DND-41 (cell line): ENCODE data around the gene IFNA5.

ENCODE experiments used
- ATAC-seq: fragments of 200-7000 bp; cut with Tn5 transposase; 3 replicates; pipeline ENCODE4 v1.9.1; 2021; ENCODE audit warnings: low read depth; ENCODE audit not compliant: insufficient read depth
- DNase-seq: peaks from one replicate; pipeline ENCODE4 v3.0.0-alpha.2; 2020
- H2AFZ ChIP-seq: 2 replicates; pipeline ENCODE4 v1.6.0; 2012; ENCODE audit warnings: low read depth, low read length
- H3K27ac ChIP-seq: 2 replicates; pipeline ENCODE4 v1.5.1; 2012; ENCODE audit warnings: low read length, inconsistent platforms
- H3K27me3 ChIP-seq: fragments of 200-600 bp; sonication (generic); 2 replicates; pipeline ENCODE4 v1.6.0; 2012; ENCODE audit warnings: low read length, mild to moderate bottlenecking, inconsistent platforms; ENCODE audit not compliant: insufficient read depth, poor library complexity
- H3K36me3 ChIP-seq: 2 replicates; pipeline ENCODE4 v1.5.1; 2012; ENCODE audit warnings: low read length, inconsistent platforms; ENCODE audit not compliant: insufficient read depth
- H3K4me1 ChIP-seq: 2 replicates; pipeline ENCODE4 v1.5.1; 2012; ENCODE audit warnings: mild to moderate bottlenecking, low read length; ENCODE audit not compliant: insufficient read depth
- H3K4me2 ChIP-seq: 2 replicates; pipeline ENCODE4 v1.6.0; 2012; ENCODE audit warnings: mild to moderate bottlenecking, moderate library complexity, low read length, inconsistent platforms; ENCODE audit not compliant: insufficient read depth
- H3K4me3 ChIP-seq, 2 experiments: fragments of 200-600 bp in 1 of 2; shearing (Covaris generic) in 1 of 2; 2 replicates each; pipeline ENCODE4 v1.5.1; 2012 to 2016; ENCODE audit warnings: inconsistent platforms in 2 of 2, low read length in 2 of 2, mild to moderate bottlenecking in 2 of 2, low read depth in 1 of 2, moderate library complexity in 1 of 2
- H3K79me2 ChIP-seq: 2 replicates; pipeline ENCODE4 v1.6.0; 2012; ENCODE audit warnings: low read length, inconsistent platforms; ENCODE audit not compliant: insufficient read depth
- H3K9ac ChIP-seq: 2 replicates; pipeline ENCODE4 v1.6.0; 2012; ENCODE audit warnings: low read depth, mild to moderate bottlenecking, inconsistent platforms, low read length, moderate library complexity
- H3K9me3 ChIP-seq: 2 replicates; pipeline ENCODE4 v1.5.1; 2012; ENCODE audit warnings: low read length, moderate library complexity, mild to moderate bottlenecking, inconsistent platforms; ENCODE audit not compliant: insufficient read depth, severe bottlenecking
- H4K20me1 ChIP-seq: 2 replicates; pipeline ENCODE4 v1.6.0; 2012; ENCODE audit warnings: low read length; ENCODE audit not compliant: insufficient read depth
- CTCF ChIP-seq: IDR thresholded peaks from 2 replicates; pipeline ENCODE4 v1.5.1; 2012; ENCODE audit warnings: borderline replicate concordance, low read length, moderate library complexity, mild to moderate bottlenecking; ENCODE audit not compliant: poor library complexity, severe bottlenecking; ENCODE audit errors: extremely low read depth
- EZH2 ChIP-seq: IDR thresholded peaks from 3 replicates; pipeline ENCODE4 v1.6.1; 2012; ENCODE audit warnings: borderline replicate concordance, low read depth, mild to moderate bottlenecking, moderate library complexity, low read length, inconsistent platforms; ENCODE audit not compliant: severe bottlenecking

IFNA5 gene

GRCh38 chr9:21267485-21268346, 37.4 kb downstream of the IFNA5 start:
- TF ChIP-seq CTCF (no peak), EZH2 (no peak)
- Histone ChIP-seq H4K20me1 (no peaks in the 10 kb centered on the region), H3K4me3 (no peak overlapping the region), H3K27me3 (no peaks in the 10 kb centered on the region), H3K4me2 (no peak overlapping the region), H3K79me2 (no peaks in the 10 kb centered on the region), H3K9me3 (no peaks in the 10 kb centered on the region), H3K4me1 (no peaks in the 10 kb centered on the region), H3K27ac (no peak overlapping the region), H3K9ac (no peak overlapping the region), H3K36me3 (no peaks in the 10 kb centered on the region), H2AFZ (no peak overlapping the region)
- DNase-seq = no peak
- ATAC-seq = no peak

- H3K27ac ChIP-seq = no peak overlapping the region
Measured at GRCh38 chr9:21266733-21267484, 38.2 kb downstream of the IFNA5 start.

GRCh38 chr9:21265421-21266189, 39.5 kb downstream of the IFNA5 start:
- Histone ChIP-seq H3K9me3 (no peaks in the 10 kb centered on the region), H4K20me1 (no peaks in the 10 kb centered on the region), H3K79me2 (no peaks in the 10 kb centered on the region), H3K27me3 (no peaks in the 10 kb centered on the region), H3K4me1 (no peaks in the 10 kb centered on the region), H2AFZ (no peak overlapping the region), H3K4me2 (no peak overlapping the region), H3K36me3 (no peaks in the 10 kb centered on the region), H3K9ac (no peak overlapping the region), H3K27ac (no peak overlapping the region), H3K4me3 (no peak overlapping the region)
- ATAC-seq (no peak), DNase-seq (no peak)
- TF ChIP-seq CTCF = no peak
- TF ChIP-seq EZH2 = no peak

More at GRCh38 chr9:21266733-21267484, 38.2 kb downstream of the IFNA5 start:
- no peak overlapping the region for H3K9ac ChIP-seq
- H2AFZ ChIP-seq = no peak overlapping the region
- no peak overlapping the region for H3K4me3 ChIP-seq
- no peaks in the 10 kb centered on the region for H3K27me3 ChIP-seq
- ATAC-seq = no peak
- no peaks in the 10 kb centered on the region for H3K9me3 ChIP-seq
- no peaks in the 10 kb centered on the region for H4K20me1 ChIP-seq
- no peak overlapping the region for H3K4me2 ChIP-seq
- no peak for DNase-seq
- H3K36me3 ChIP-seq = no peaks in the 10 kb centered on the region
- H3K79me2 ChIP-seq = no peaks in the 10 kb centered on the region
- no peak for TF ChIP-seq EZH2
- TF ChIP-seq CTCF = no peak
- no peaks in the 10 kb centered on the region for H3K4me1 ChIP-seq
